Ishikawa (cell line): ENCODE data around the gene PHOX2B.

Experiments
- CEBPB ChIP-seq: IDR thresholded peaks from 2 replicates; pipeline ENCODE4 v1.6.1; 2012
- CREB1 ChIP-seq: IDR thresholded peaks from 2 replicates; pipeline ENCODE4 v1.6.1; 2012; ENCODE audit warnings: low read depth
- EGR1 ChIP-seq: IDR thresholded peaks from 2 replicates; pipeline ENCODE4 v1.6.1; 2012
- EP300 ChIP-seq: IDR thresholded peaks from 2 replicates; pipeline ENCODE4 v1.6.1; 2012; ENCODE audit warnings: borderline replicate concordance
- FOXM1 ChIP-seq: IDR thresholded peaks from 2 replicates; pipeline ENCODE4 v1.6.1; 2012; ENCODE audit warnings: low read depth, borderline replicate concordance
- NFIC ChIP-seq: IDR thresholded peaks from 2 replicates; pipeline ENCODE4 v1.6.1; 2012
- RAD21 ChIP-seq: IDR thresholded peaks from 2 replicates; pipeline ENCODE4 v1.6.1; 2012; ENCODE audit warnings: low read depth
- TAF1 ChIP-seq: IDR thresholded peaks from 2 replicates; pipeline ENCODE4 v1.6.1; 2012; ENCODE audit warnings: low read depth, mild to moderate bottlenecking
- TCF12 ChIP-seq: IDR thresholded peaks from 2 replicates; pipeline ENCODE4 v1.6.1; 2012; ENCODE audit warnings: low read depth
- TEAD4 ChIP-seq: IDR thresholded peaks from 2 replicates; pipeline ENCODE4 v1.6.1; 2012
- YY1 ChIP-seq: IDR thresholded peaks from 2 replicates; pipeline ENCODE4 v1.6.1; 2012; ENCODE audit warnings: low read depth
- ZBTB7A ChIP-seq: IDR thresholded peaks from 2 replicates; pipeline ENCODE4 v1.6.1; 2012; ENCODE audit warnings: low read depth
- TF ChIP-seq, protein P1 (sequence below): IDR thresholded peaks from 2 replicates; pipeline ENCODE4 v1.6.1; 2012; ENCODE audit warnings: low read depth, mild to moderate bottlenecking
- TF ChIP-seq, protein P2 (sequence below): IDR thresholded peaks from 2 replicates; pipeline ENCODE4 v1.6.1; 2012
- TF ChIP-seq, protein P3 (sequence below): IDR thresholded peaks from 2 replicates; pipeline ENCODE4 v1.6.1; 2012

The PHOX2B gene

DNA sequence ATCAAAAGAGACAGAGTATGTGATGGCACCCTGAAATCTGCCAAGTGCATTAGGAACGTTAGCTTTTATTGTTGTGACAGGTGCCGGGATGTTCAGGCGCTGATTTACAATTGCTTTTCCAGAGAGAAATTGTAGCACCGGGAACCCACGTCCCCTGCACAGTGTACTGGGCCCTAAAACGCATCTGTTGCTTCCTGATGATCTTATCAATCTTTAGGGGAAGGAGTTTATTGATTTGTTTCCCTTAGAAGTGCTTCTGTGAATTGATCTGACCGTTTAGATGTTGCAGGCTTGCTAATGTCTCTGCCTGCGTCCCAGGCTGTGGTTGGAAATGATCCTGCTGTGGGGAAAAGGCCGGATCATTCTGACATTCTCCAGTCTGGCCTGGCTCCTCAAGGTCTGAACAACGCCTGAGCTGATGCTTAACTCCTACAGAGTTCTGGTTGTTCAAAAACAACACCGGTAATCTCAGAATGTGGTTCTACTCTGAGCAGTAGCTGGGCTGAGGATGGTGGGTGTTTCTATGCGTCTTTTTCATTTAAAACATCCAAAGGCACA, 16.9 kb downstream of the PHOX2B start:
- TF ChIP-seq, protein P1, sequence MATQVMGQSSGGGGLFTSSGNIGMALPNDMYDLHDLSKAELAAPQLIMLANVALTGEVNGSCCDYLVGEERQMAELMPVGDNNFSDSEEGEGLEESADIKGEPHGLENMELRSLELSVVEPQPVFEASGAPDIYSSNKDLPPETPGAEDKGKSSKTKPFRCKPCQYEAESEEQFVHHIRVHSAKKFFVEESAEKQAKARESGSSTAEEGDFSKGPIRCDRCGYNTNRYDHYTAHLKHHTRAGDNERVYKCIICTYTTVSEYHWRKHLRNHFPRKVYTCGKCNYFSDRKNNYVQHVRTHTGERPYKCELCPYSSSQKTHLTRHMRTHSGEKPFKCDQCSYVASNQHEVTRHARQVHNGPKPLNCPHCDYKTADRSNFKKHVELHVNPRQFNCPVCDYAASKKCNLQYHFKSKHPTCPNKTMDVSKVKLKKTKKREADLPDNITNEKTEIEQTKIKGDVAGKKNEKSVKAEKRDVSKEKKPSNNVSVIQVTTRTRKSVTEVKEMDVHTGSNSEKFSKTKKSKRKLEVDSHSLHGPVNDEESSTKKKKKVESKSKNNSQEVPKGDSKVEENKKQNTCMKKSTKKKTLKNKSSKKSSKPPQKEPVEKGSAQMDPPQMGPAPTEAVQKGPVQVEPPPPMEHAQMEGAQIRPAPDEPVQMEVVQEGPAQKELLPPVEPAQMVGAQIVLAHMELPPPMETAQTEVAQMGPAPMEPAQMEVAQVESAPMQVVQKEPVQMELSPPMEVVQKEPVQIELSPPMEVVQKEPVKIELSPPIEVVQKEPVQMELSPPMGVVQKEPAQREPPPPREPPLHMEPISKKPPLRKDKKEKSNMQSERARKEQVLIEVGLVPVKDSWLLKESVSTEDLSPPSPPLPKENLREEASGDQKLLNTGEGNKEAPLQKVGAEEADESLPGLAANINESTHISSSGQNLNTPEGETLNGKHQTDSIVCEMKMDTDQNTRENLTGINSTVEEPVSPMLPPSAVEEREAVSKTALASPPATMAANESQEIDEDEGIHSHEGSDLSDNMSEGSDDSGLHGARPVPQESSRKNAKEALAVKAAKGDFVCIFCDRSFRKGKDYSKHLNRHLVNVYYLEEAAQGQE, result no peak
- no peak for TF ChIP-seq EP300
- TF ChIP-seq, protein P2, sequence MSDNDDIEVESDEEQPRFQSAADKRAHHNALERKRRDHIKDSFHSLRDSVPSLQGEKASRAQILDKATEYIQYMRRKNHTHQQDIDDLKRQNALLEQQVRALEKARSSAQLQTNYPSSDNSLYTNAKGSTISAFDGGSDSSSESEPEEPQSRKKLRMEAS, result no peak
- no peak for TF ChIP-seq CREB1
- TF ChIP-seq, protein P3, sequence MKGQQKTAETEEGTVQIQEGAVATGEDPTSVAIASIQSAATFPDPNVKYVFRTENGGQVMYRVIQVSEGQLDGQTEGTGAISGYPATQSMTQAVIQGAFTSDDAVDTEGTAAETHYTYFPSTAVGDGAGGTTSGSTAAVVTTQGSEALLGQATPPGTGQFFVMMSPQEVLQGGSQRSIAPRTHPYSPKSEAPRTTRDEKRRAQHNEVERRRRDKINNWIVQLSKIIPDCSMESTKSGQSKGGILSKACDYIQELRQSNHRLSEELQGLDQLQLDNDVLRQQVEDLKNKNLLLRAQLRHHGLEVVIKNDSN, result no peak
- TF ChIP-seq TEAD4, result no peak
- no peak for TF ChIP-seq RAD21
- no peak for TF ChIP-seq FOXM1
- no peak for TF ChIP-seq TCF12
- no peak for TF ChIP-seq CEBPB

DNA sequence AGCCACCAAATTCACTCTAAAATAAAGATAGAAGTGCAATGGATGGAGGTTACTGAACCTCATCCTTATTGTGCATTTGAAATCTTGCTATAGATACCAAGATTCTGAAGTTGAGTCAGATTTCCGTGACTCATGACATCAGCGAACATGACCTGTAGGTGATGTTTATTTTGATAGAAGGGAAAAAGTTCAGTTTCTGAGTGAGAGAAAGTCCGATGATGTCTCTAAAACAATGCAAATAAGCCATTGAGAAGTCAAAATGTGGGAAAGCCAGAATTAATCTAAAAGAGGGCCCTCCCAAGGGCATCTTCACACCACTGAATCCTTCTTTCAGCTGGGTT, 20.0 kb downstream of the PHOX2B start:
- TF ChIP-seq NFIC, result no peak
- no peak for TF ChIP-seq EGR1
- no peak for TF ChIP-seq YY1
- TF ChIP-seq TCF12, result no peak

DNA sequence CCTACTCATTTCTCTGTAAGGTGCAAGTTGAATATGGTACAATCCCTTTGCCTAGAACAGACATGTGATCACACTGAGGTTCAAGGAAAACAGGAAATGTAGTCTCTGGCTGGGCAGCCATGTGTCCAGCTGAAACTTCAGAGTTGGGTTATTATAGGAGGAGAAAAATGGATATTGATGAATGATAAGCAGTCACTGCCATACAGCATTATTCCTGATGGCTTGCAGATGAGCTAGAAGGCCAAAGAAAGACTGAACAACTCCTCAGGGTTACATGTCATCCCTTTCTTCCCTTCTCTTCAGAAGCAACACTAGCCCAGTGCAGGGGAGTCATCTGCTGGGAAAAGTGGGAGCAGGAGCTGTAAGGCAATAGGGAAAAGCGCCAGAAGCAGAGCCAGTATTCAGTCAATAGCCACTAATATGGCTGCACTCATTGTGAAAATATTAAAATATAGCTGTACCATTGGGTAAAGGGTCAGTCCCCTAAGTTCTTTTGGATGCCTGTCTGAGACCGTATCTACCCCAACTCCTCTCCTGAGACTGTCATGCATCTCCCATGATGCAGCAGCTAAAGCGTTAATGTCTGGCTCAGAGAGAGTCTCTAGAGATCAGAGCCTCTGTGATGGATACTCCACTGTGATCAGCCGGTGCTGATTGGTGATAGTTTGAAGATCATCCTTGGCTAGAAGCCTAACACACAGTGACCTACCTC, 20.5 kb downstream of the PHOX2B start:
- TF ChIP-seq EGR1 (no peak), CEBPB (no peak), FOXM1 (no peak), NFIC (no peak), CREB1 (no peak), ZBTB7A (no peak), TCF12 (no peak), YY1 (no peak), RAD21 (no peak), TAF1 (no peak), EP300 (no peak), TEAD4 (no peak)
- TF ChIP-seq, protein P2, result no peak
- TF ChIP-seq, protein P1, result no peak
- TF ChIP-seq, protein P3, result no peak

DNA sequence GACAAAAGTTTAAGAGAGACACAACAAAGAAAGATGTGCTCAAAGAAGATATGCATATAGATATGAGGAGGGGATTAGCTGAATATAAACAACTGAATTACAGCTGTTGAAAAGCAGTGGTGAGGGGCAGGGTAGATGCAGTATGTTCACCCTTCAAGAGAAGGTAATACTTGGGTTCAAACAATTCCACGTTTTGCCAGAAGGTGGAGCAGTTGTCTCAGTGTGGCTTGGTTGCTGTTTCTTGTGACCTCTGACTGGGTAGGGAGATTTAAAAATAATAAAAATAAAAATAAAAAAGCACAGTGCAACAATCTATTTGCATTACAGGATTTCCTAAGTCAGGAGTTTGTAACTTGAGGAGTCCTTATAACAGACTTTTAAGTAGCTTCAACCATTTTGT, 23.3 kb downstream of the PHOX2B start:
- peak; percentile 20; the same call in 1 of the 2 replicates for TF ChIP-seq RAD21
- TF ChIP-seq NFIC, result no peak

DNA sequence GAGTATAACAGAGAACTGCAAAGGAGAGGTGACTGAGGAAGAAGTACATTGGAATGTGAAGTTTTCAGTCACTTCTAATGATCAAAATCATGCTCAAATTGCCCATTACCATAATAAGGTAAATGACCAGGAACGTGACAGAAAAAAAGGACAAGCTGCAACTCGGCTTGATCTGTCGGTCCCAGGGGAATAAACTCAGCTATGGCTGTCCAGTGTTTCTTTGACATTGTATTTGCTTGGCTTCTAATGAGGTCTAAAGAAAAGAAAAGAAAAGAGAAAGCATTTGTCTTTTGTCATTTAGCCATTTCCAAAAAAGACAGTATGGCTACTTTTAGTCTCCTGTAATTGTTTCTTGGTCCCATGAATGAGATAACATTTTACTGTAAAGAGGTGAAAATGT, 25.2 kb downstream of the PHOX2B start:
- TF ChIP-seq EP300 (no peak), TAF1 (no peak), CREB1 (no peak), CEBPB (no peak), TEAD4 (no peak), YY1 (no peak), FOXM1 (no peak)
- TF ChIP-seq, protein P1, result no peak
- TF ChIP-seq, protein P3, result no peak
